Ishikawa (cell line): ENCODE measurements around the gene IGF2BP3.

Experiments used
- EP300 ChIP-seq: IDR thresholded peaks from 2 replicates; pipeline ENCODE4 v1.6.1; 2012; ENCODE audit warnings: borderline replicate concordance
- FOXM1 ChIP-seq: IDR thresholded peaks from 2 replicates; pipeline ENCODE4 v1.6.1; 2012; ENCODE audit warnings: low read depth, borderline replicate concordance
- RAD21 ChIP-seq: IDR thresholded peaks from 2 replicates; pipeline ENCODE4 v1.6.1; 2012; ENCODE audit warnings: low read depth

DNA sequence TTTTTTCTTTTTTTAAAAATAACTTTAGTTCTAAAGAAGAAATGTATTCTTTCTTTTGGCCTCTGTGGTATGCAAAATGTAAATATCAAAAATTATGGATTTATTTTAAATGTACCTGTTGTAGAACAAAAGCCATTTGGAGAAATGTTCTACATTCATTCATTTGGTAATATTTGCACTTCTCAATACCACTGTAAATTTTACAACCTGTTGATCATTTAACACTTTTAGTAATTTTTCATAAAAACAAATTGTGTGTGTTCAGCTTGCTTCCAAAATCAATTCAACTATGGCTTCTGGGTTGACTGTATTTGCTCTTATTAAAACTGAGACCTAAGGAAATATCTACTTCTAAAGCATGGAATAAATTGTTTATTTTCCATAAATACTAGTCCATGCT, 2.3 kb upstream of the IGF2BP3 start:
- no peak for TF ChIP-seq FOXM1
- TF ChIP-seq EP300 = no peak
- no peak for TF ChIP-seq RAD21
